Lung (tissue), 12 donors: ENCODE measurements around the gene SH3TC1. TPM values are rescaled to one million over a fixed set of nuclear protein-coding genes. Genes with fewer than 3 reads are reported as not detected.

Source experiments
- ATAC-seq: fragments of 200-7000 bp; cut with Tn5 transposase; one replicate; pipeline ENCODE4 v1.9.1; 2020; ENCODE audit warnings: moderate number of reproducible peaks; ENCODE audit not compliant: insufficient read depth, low FRiP score
- DNase-seq, 3 donors: peaks; one replicate each; pipeline ENCODE4 v3.0.0-alpha.2; 2013 to 2017
- H3K27ac ChIP-seq, 2 donors: one replicate each; pipeline ENCODE4 v1.5.1; 2013; ENCODE audit warnings: mild to moderate bottlenecking in 2 of 2, moderate library complexity in 2 of 2, control low read depth in 1 of 2, inconsistent platforms in 1 of 2, low read depth in 1 of 2, low read length in 1 of 2
- H3K27me3 ChIP-seq, 3 donors: one replicate each; pipeline ENCODE4 v1.5.1; 2013; ENCODE audit warnings: low read length in 2 of 3; ENCODE audit not compliant: control insufficient read depth in 3 of 3, insufficient read depth in 3 of 3
- H3K36me3 ChIP-seq, 4 donors: one replicate each; pipeline ENCODE4 v1.5.1; 2013; ENCODE audit warnings: low read length in 4 of 4, mild to moderate bottlenecking in 1 of 4, moderate library complexity in 1 of 4; ENCODE audit not compliant: control insufficient read depth in 4 of 4, insufficient read depth in 4 of 4
- H3K4me1 ChIP-seq, 5 donors: one replicate each; pipeline ENCODE4 v1.5.1; 2013; ENCODE audit warnings: low read length in 5 of 5, mild to moderate bottlenecking in 2 of 5, moderate library complexity in 1 of 5; ENCODE audit not compliant: control insufficient read depth in 5 of 5, insufficient read depth in 5 of 5
- H3K4me3 ChIP-seq: one replicate; pipeline ENCODE4 v1.5.1; 2013; ENCODE audit warnings: mild to moderate bottlenecking, control low read depth, moderate library complexity
- H3K9ac ChIP-seq, 2 donors: one replicate each; pipeline ENCODE4 v1.5.1; 2013; ENCODE audit warnings: low read length in 2 of 2, control low read depth in 1 of 2; ENCODE audit not compliant: insufficient read depth in 1 of 2
- H3K9me3 ChIP-seq, 4 donors: one replicate each; pipeline ENCODE4 v1.5.1; 2013; ENCODE audit warnings: low read length in 3 of 4, mild to moderate bottlenecking in 1 of 4, moderate library complexity in 1 of 4; ENCODE audit not compliant: control insufficient read depth in 4 of 4, insufficient read depth in 3 of 4
- WGBS, 2 donors: extraction: QIAGEN DNeasy Blood & Tissue Kit; methylation state at CpG; one replicate each; pipeline ENCODE4 v1.1.7; 2013; 5-methylcytosine and 5-hydroxymethylcytosine counted together
- polyA plus RNA-seq, 2 donors: library from polyadenylated mRNA; stranded (reverse); fragments of 200-250 nt; gene quantifications; one replicate each; pipeline ENCODE4 v1.2.1, GENCODE V29; 2013
- total RNA-seq, 2 donors: library from RNA; depleted of rRNA in 1 of 2; stranded (reverse); fragments of >200 nt in 1 of 2; gene quantifications; one replicate each; pipeline ENCODE4 v1.2.1, GENCODE V29; 2014 to 2021
- TF ChIP-seq, protein P1 (sequence below): IDR thresholded peaks from 2 replicates; pipeline ENCODE4 v1.5.1; 2012; ENCODE audit warnings: mild to moderate bottlenecking; ENCODE audit errors: control extremely low read depth, extremely low read depth
- donor health status: control.
- donor health status: control.
- donor health status: Bipolar disorder and iron deficiency.
- donor health status: healthy.
- donor health status: DM: yes; HTN: yes; CAD: no.

SH3TC1 gene
- total and polyA plus RNA-seq, 4 donors = 21.4 to 67.3 (median 38.1) TPM

DNA sequence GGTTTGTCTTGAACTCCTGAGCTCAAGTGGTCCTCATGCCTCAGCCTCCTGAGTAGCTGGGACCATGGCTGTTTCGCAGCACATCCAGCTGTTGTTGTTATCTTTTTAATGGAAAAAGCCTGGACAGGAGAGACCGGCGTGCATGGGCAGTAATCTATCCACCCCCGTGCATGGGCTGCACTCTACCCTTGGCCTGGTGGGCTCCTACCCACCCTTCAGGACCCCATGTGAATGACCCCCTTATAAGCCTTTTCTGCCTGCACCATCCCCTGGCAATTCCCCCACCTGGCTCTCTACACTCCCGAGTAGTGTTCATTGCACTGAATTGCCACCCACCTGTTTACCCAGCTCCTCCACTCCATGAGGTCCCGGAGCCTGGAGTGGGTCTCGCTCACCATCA is 51.5 kb downstream of the SH3TC1 start:
- H3K9me3 ChIP-seq = no peaks in the 10 kb centered on the region
- no peak overlapping the region for H3K4me3 ChIP-seq
- no peaks in the 10 kb centered on the region for H3K36me3 ChIP-seq
- ATAC-seq = no peak
- H3K27ac ChIP-seq = no peak overlapping the region
- DNase-seq = no peak
- H3K4me1 ChIP-seq = peaks cover 0 to 16% (median 10%) of the 10 kb centered on the region in 5 donors
- peaks cover 0 to 2% (median 0%) of the 10 kb centered on the region in 3 donors for H3K27me3 ChIP-seq
- TF ChIP-seq, protein P1, sequence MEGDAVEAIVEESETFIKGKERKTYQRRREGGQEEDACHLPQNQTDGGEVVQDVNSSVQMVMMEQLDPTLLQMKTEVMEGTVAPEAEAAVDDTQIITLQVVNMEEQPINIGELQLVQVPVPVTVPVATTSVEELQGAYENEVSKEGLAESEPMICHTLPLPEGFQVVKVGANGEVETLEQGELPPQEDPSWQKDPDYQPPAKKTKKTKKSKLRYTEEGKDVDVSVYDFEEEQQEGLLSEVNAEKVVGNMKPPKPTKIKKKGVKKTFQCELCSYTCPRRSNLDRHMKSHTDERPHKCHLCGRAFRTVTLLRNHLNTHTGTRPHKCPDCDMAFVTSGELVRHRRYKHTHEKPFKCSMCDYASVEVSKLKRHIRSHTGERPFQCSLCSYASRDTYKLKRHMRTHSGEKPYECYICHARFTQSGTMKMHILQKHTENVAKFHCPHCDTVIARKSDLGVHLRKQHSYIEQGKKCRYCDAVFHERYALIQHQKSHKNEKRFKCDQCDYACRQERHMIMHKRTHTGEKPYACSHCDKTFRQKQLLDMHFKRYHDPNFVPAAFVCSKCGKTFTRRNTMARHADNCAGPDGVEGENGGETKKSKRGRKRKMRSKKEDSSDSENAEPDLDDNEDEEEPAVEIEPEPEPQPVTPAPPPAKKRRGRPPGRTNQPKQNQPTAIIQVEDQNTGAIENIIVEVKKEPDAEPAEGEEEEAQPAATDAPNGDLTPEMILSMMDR = no peak
- H3K9ac ChIP-seq = no peak overlapping the region
- WGBS, 2 donors = 72 to 86% methylated on average over 7 of the region's 7 CpGs

DNA sequence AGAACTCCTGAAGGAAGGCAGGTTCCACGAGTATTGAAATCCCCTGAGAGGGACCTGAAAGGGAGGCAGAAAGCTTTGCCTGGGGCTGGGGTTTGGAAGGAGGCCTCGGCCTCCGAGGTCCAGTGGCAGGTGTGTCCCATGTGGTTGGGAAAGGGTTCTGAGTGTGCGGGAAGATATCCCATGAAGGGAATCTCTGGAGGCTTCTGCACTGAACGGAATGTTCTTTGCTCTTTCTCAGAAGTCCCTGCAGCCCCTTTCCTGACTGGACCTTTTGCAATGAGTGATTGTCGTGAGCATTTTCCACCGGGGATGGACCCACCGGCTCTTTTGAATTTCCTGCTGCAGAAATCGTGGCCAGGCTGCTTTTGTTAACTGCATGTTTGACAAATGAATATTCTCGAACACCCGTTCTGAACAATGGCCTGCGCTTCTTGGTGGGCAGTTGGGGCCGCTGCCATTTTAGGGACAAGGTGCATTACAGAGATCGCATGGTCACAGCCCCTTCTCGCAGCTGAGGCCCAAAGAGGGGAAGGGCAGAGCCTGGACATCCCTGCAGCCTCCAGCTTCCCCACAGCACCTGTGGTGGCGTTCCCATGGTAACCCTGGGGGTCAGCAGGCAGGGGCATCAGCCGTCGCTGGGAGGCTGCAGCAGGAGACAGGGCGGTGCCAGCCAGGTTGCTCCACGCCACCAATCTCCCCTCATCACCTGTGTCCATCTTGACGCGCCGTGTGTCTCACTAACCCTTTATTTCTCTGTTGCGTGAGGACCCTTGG is 52.2 kb downstream of the SH3TC1 start:
- peaks cover 0 to 2% (median 0%) of the 10 kb centered on the region in 3 donors for H3K27me3 ChIP-seq
- DNase-seq (no peak), ATAC-seq (no peak)
- no peak overlapping the region for H3K4me3 ChIP-seq
- no peaks in the 10 kb centered on the region for H3K9me3 ChIP-seq
- no peak overlapping the region for H3K9ac ChIP-seq
- peaks cover 0 to 16% (median 6%) of the 10 kb centered on the region in 5 donors for H3K4me1 ChIP-seq
- no peak overlapping the region for H3K27ac ChIP-seq
- WGBS, 2 donors = 87 to 89% methylated on average over 24 of the region's 24 CpGs
- H3K36me3 ChIP-seq = no peaks in the 10 kb centered on the region
- TF ChIP-seq, protein P1 = no peak

DNA sequence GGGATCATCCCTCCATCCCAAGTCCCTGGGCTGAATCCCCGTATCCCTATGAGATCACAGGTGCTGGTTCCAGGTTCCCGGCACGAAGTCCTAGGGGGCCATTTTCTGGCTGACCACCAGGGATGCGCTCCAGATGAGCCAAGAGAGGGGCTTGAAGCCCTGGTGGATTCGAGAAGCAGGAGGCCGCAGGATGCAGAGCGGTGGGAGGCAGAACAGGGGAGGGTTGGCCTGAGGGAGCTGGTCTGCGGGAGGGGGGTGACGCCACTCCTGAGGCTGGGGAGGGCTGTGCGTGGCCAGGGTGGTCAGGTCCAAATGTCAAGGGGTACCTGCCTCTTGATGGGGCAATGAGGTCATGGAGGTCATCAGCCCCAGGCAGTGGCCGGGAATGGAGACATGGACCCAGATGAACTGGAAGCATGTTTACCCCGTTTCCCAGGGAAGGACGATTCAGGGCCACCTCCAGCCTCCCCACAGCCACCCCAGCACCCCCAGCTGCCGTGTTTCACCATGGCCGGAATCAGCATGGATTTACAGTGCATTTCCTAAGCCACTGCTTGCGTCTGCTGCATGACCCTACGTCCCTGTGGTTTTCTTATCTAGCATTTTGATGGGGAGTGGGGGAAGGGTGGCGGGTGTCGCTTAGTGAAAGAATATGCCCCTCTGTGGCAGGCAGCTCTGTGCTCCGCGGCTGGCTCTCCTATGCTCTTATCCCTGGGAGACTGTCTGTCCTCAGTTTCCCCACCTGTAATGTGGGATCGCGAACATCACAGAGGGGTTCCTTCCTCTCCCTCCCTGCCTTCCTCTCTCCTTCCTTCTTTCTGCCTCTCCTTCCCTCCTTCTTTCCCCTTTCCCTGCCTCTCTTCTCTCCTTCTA is 53.4 kb downstream of the SH3TC1 start:
- Histone ChIP-seq H3K9me3 (no peaks in the 10 kb centered on the region), H3K9ac (no peak overlapping the region), H3K27me3 (peaks cover 0 to 2% (median 0%) of the 10 kb centered on the region in 3 donors), H3K36me3 (no peaks in the 10 kb centered on the region), H3K4me1 (peaks cover 0 to 9% (median 5%) of the 10 kb centered on the region in 5 donors), H3K4me3 (no peak overlapping the region), H3K27ac (no peak overlapping the region)
- ATAC-seq = no peak
- DNase-seq = peak in 1 of 3 donors; percentile 50
- WGBS, 2 donors = 73 to 79% methylated on average over 23 of the region's 23 CpGs
- TF ChIP-seq, protein P1 = no peak
